BLaER1 (cell line): ENCODE data around the gene RNF32.
A peak's percentile ranks its signal among the peaks of the same experiment; 100 is the strongest.
"Not testable (repeated sequence)": the region's sequence is repeated elsewhere in the genome, so short reads cannot be mapped to it uniquely, and the experiment has no call there.

Source experiments
- H3K27ac ChIP-seq: shearing (Covaris generic); formaldehyde crosslinking; 2 replicates; pipeline ENCODE4 v1.8.1; 2022
- H3K27me3 ChIP-seq: shearing (Covaris generic); formaldehyde crosslinking; 2 replicates; pipeline ENCODE4 v1.8.1; 2022
- H3K36me3 ChIP-seq: shearing (Covaris generic); formaldehyde crosslinking; 2 replicates; pipeline ENCODE4 v1.8.1; 2022
- H3K4me1 ChIP-seq: shearing (Covaris generic); formaldehyde crosslinking; 2 replicates; pipeline ENCODE4 v1.8.1; 2022
- H3K4me2 ChIP-seq: shearing (Covaris generic); formaldehyde crosslinking; 2 replicates; pipeline ENCODE4 v1.8.1; 2022
- H3K4me3 ChIP-seq: shearing (Covaris generic); formaldehyde crosslinking; 2 replicates; pipeline ENCODE4 v1.8.1; 2022
- H3K9ac ChIP-seq: shearing (Covaris generic); formaldehyde crosslinking; 2 replicates; pipeline ENCODE4 v1.8.1; 2022
- H3K9me3 ChIP-seq: shearing (Covaris generic); formaldehyde crosslinking; 2 replicates; pipeline ENCODE4 v1.8.1; 2022
- H4K20me1 ChIP-seq: shearing (Covaris generic); formaldehyde crosslinking; 2 replicates; pipeline ENCODE4 v1.8.1; 2022
- Cebpa-rat ChIP-seq: shearing (Covaris generic); IDR thresholded peaks from 2 replicates; pipeline ENCODE4 v1.8.1; 2022

Gene RNF32

GRCh38 chr7:156642306-156643045 is 1.9 kb downstream of the RNF32 start:
- no peak overlapping the region for H3K27ac ChIP-seq
- no peak overlapping the region for H3K4me3 ChIP-seq
- H4K20me1 ChIP-seq = no peaks in the 10 kb centered on the region
- no peak overlapping the region for H3K9ac ChIP-seq
- no peaks in the 10 kb centered on the region for H3K36me3 ChIP-seq
- peaks cover 14% of the 10 kb centered on the region for H3K4me1 ChIP-seq
- no peak overlapping the region for H3K4me2 ChIP-seq
- H3K27me3 ChIP-seq = no peaks in the 10 kb centered on the region
- no peak for TF ChIP-seq Cebpa-rat
- H3K9me3 ChIP-seq = peaks cover 26% of the 10 kb centered on the region

DNA sequence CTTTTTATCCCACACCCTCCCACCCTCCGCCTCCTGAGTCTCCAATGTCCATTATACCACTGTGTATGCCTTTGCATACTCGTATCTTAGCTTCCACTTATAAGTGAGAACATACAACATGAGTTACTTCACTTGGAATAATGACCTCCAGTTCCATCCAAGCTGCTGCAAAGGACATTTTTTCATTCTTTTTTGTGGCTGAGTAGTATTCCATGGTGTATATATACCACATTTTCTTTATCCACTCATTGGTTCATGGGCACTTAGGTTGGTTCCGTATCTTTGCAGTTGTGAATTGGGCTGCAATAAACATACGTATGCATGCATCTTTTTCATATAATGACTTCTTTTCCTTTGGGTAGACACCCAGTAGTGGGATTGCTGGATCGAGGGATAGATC is 6.8 kb downstream of the RNF32 start:
- H3K4me3 ChIP-seq = not testable (repeated sequence)

DNA sequence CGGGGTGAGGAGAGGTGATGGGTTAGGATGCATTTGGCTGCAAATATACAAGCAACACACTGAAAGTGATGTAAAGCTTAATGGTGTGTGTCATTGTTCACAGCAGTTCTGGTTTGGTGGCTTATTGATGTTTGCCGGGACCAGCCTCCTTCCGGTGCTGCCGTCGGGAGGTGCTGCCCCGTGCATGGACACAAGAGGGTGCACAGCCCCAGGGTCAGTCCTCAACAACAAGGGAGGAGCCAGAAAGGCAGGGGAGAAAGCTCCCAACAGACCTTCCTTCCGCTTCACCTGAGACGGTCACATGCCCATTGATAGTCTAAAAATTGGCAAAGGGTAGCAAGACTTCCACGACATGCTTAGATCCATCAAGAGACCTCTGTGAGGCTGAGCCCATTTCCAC is 9.5 kb downstream of the RNF32 start:
- no peaks in the 10 kb centered on the region for H4K20me1 ChIP-seq
- no peak for TF ChIP-seq Cebpa-rat
- H3K36me3 ChIP-seq = no peaks in the 10 kb centered on the region

More for the DNA sequence above, 6.8 kb downstream of the RNF32 start:
- not testable (repeated sequence) for H3K9ac ChIP-seq, H3K4me1 ChIP-seq, H3K9me3 ChIP-seq, H3K36me3 ChIP-seq, H3K27ac ChIP-seq, H3K27me3 ChIP-seq, H4K20me1 ChIP-seq, H3K4me2 ChIP-seq

GRCh38 chr7:156651474-156651873 is 10.9 kb downstream of the RNF32 start:
- no peak overlapping the region for H3K4me2 ChIP-seq
- no peaks in the 10 kb centered on the region for H4K20me1 ChIP-seq
- H3K4me1 ChIP-seq = peaks cover 22% of the 10 kb centered on the region
- no peak for TF ChIP-seq Cebpa-rat
- no peaks in the 10 kb centered on the region for H3K36me3 ChIP-seq
- no peak overlapping the region for H3K4me3 ChIP-seq
- no peak overlapping the region for H3K27ac ChIP-seq
- no peaks in the 10 kb centered on the region for H3K9me3 ChIP-seq
- H3K27me3 ChIP-seq = no peaks in the 10 kb centered on the region
- no peak overlapping the region for H3K9ac ChIP-seq

More for the DNA sequence above, 9.5 kb downstream of the RNF32 start:
- H3K4me1 ChIP-seq = peaks cover 7% of the 10 kb centered on the region
- H3K4me2 ChIP-seq = no peak overlapping the region
- H3K27ac ChIP-seq = no peak overlapping the region
- H3K4me3 ChIP-seq = no peak overlapping the region
- H3K27me3 ChIP-seq = no peaks in the 10 kb centered on the region
- H3K9me3 ChIP-seq = no peaks in the 10 kb centered on the region
- H3K9ac ChIP-seq = no peak overlapping the region

- H3K4me1 ChIP-seq = peaks cover 29% of the 10 kb centered on the region
- no peak for TF ChIP-seq Cebpa-rat
- no peak overlapping the region for H3K4me3 ChIP-seq
- H4K20me1 ChIP-seq = no peaks in the 10 kb centered on the region
- H3K27me3 ChIP-seq = no peaks in the 10 kb centered on the region
- H3K27ac ChIP-seq = no peak overlapping the region
- H3K9ac ChIP-seq = no peak overlapping the region
- no peaks in the 10 kb centered on the region for H3K36me3 ChIP-seq
- no peak overlapping the region for H3K4me2 ChIP-seq
- no peaks in the 10 kb centered on the region for H3K9me3 ChIP-seq
These were observed 12.5 kb downstream of the RNF32 start for GRCh38 chr7:156652886-156653568.

- Histone ChIP-seq H3K36me3 (no peaks in the 10 kb centered on the region), H3K9ac (no peak overlapping the region), H3K27ac (no peak overlapping the region; the same call in 1 of the 2 replicates), H3K4me3 (no peak overlapping the region), H3K27me3 (no peaks in the 10 kb centered on the region), H3K4me2 (peak overlapping the region; percentile 66), H3K9me3 (no peaks in the 10 kb centered on the region), H3K4me1 (peaks cover 29% of the 10 kb centered on the region), H4K20me1 (no peaks in the 10 kb centered on the region)
- no peak for TF ChIP-seq Cebpa-rat
These were observed 14.1 kb downstream of the RNF32 start for GRCh38 chr7:156654511-156655234.

DNA sequence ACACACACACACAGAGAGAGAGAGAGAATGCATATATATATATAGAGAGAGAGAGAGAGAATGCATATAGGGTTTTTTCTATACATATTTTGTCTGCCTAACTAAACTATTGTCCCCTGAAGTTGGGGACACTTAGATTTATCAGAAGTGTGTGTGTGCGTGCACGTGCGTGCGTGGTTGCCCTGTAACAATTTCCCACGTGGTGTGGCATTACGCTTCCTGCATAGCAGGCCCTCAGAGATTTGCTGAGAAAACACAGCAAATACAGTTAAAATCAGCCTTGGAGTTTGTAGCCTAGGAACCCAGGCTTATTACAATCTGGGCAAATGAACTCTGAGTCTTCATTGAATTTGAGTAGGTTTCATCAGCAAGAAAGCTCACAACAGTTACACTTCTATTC is 14.7 kb downstream of the RNF32 start:
- Histone ChIP-seq H4K20me1 (no peaks in the 10 kb centered on the region), H3K4me2 (peak overlapping the region; percentile 66), H3K27me3 (no peaks in the 10 kb centered on the region), H3K4me1 (peaks cover 29% of the 10 kb centered on the region), H3K9me3 (no peaks in the 10 kb centered on the region), H3K9ac (no peak overlapping the region), H3K36me3 (no peaks in the 10 kb centered on the region), H3K27ac (no peak overlapping the region), H3K4me3 (no peak overlapping the region)
- no peak for TF ChIP-seq Cebpa-rat

GRCh38 chr7:156655983-156656382 is 15.4 kb downstream of the RNF32 start:
- no peak overlapping the region for H3K27ac ChIP-seq
- H3K4me1 ChIP-seq = peaks cover 29% of the 10 kb centered on the region
- H4K20me1 ChIP-seq = no peaks in the 10 kb centered on the region
- H3K4me2 ChIP-seq = peak overlapping the region; percentile 66
- H3K27me3 ChIP-seq = no peaks in the 10 kb centered on the region
- TF ChIP-seq Cebpa-rat = no peak
- H3K36me3 ChIP-seq = no peaks in the 10 kb centered on the region
- no peaks in the 10 kb centered on the region for H3K9me3 ChIP-seq
- H3K9ac ChIP-seq = no peak overlapping the region
- H3K4me3 ChIP-seq = no peak overlapping the region

- no peak for TF ChIP-seq Cebpa-rat
- peak overlapping the region; percentile 35 for H3K4me2 ChIP-seq
- H3K27me3 ChIP-seq = no peaks in the 10 kb centered on the region
These were observed 16.0 kb downstream of the RNF32 start for GRCh38 chr7:156656598-156656997.

DNA sequence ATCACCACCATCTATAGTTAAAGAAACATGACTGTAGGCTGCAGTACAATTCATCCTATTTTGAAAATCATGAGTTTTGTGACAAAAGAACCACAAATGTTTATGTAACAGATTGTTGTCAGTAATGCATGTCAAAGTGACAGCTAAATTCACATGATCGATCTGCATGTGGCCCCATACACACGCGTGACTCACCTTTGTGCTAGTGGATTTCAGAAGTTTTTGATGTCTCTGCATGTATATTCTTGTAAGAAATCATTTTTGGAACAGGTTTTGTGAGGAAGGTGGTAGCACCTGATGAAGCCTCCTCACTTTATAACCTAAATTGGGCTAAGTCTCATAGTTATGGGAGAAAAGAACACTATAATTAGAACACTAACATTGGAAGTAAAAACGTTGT is 17.1 kb downstream of the RNF32 start:
- Histone ChIP-seq H3K4me2 (no peak overlapping the region), H3K4me1 (peaks cover 29% of the 10 kb centered on the region), H3K4me3 (no peak overlapping the region), H3K9ac (no peak overlapping the region), H3K36me3 (no peaks in the 10 kb centered on the region), H3K27me3 (no peaks in the 10 kb centered on the region), H3K9me3 (no peaks in the 10 kb centered on the region), H4K20me1 (no peaks in the 10 kb centered on the region), H3K27ac (no peak overlapping the region)
- no peak for TF ChIP-seq Cebpa-rat

More at GRCh38 chr7:156656598-156656997, 16.0 kb downstream of the RNF32 start:
- Histone ChIP-seq H4K20me1 (no peaks in the 10 kb centered on the region), H3K36me3 (no peaks in the 10 kb centered on the region), H3K27ac (no peak overlapping the region), H3K4me1 (peaks cover 29% of the 10 kb centered on the region), H3K9ac (no peak overlapping the region), H3K4me3 (no peak overlapping the region), H3K9me3 (no peaks in the 10 kb centered on the region)
